ES-I3 (cell line): ENCODE data around the gene EFCAB8.
"Not testable (repeated sequence)": the region's sequence is repeated elsewhere in the genome, so short reads cannot be mapped to it uniquely, and the experiment has no call there.

ENCODE experiments used
- H3K36me3 ChIP-seq: 2 replicates; pipeline ENCODE4 v1.6.1; 2013; ENCODE audit warnings: mild to moderate bottlenecking, low read length, control low read depth, moderate library complexity; ENCODE audit not compliant: insufficient read depth
- H3K4me1 ChIP-seq: 2 replicates; pipeline ENCODE4 v1.6.1; 2013; ENCODE audit warnings: mild to moderate bottlenecking, control low read depth, low read length; ENCODE audit not compliant: insufficient read depth
- H3K9ac ChIP-seq: 2 replicates; pipeline ENCODE4 v1.6.1; 2013; ENCODE audit warnings: low read depth, mild to moderate bottlenecking, low read length, moderate library complexity
- H3K9me3 ChIP-seq: 2 replicates; pipeline ENCODE4 v1.6.1; 2013; ENCODE audit warnings: mild to moderate bottlenecking, low read length, moderate library complexity; ENCODE audit not compliant: control insufficient read depth, insufficient read depth

Gene EFCAB8

GRCh38 chr20:32855387-32855786 lies 3.3 kb upstream of the EFCAB8 start:
- H3K36me3 ChIP-seq = peaks cover 3% of the 10 kb centered on the region
- no peak overlapping the region for H3K9ac ChIP-seq
- H3K9me3 ChIP-seq = no peaks in the 10 kb centered on the region
- peaks cover 20% of the 10 kb centered on the region for H3K4me1 ChIP-seq

- Histone ChIP-seq H3K36me3 (peaks cover 3% of the 10 kb centered on the region), H3K4me1 (peaks cover 20% of the 10 kb centered on the region), H3K9ac (no peak overlapping the region), H3K9me3 (no peaks in the 10 kb centered on the region)
Observed at GRCh38 chr20:32858189-32858588, 534 bp upstream of the EFCAB8 start.

- no peaks in the 10 kb centered on the region for H3K9me3 ChIP-seq
Observed at GRCh38 chr20:32861446-32861845, 2.7 kb downstream of the EFCAB8 start.

GRCh38 chr20:32869562-32869961 lies 10.8 kb downstream of the EFCAB8 start:
- H3K9me3 ChIP-seq = no peaks in the 10 kb centered on the region
- H3K36me3 ChIP-seq = no peaks in the 10 kb centered on the region
- no peaks in the 10 kb centered on the region for H3K4me1 ChIP-seq
- no peak overlapping the region for H3K9ac ChIP-seq

More at GRCh38 chr20:32861446-32861845, 2.7 kb downstream of the EFCAB8 start:
- Histone ChIP-seq H3K36me3 (no peaks in the 10 kb centered on the region; the same call in 1 of the 2 replicates), H3K9ac (no peak overlapping the region), H3K4me1 (peaks cover 20% of the 10 kb centered on the region)

GRCh38 chr20:32870526-32870925 lies 11.8 kb downstream of the EFCAB8 start:
- H3K4me1 ChIP-seq, H3K9ac ChIP-seq, H3K36me3 ChIP-seq, H3K9me3 ChIP-seq: not testable (repeated sequence)

- Histone ChIP-seq H3K4me1 (no peaks in the 10 kb centered on the region), H3K36me3 (no peaks in the 10 kb centered on the region), H3K9me3 (no peaks in the 10 kb centered on the region), H3K9ac (no peak overlapping the region)
Observed at GRCh38 chr20:32870985-32871384, 12.3 kb downstream of the EFCAB8 start.

- Histone ChIP-seq H3K9ac (no peak overlapping the region), H3K36me3 (no peaks in the 10 kb centered on the region), H3K9me3 (no peaks in the 10 kb centered on the region), H3K4me1 (no peaks in the 10 kb centered on the region)
Observed at GRCh38 chr20:32871627-32872160, 13.0 kb downstream of the EFCAB8 start.

GRCh38 chr20:32872266-32872665 lies 13.5 kb downstream of the EFCAB8 start:
- no peaks in the 10 kb centered on the region for H3K36me3 ChIP-seq
- H3K9ac ChIP-seq = no peak overlapping the region
- H3K4me1 ChIP-seq = no peaks in the 10 kb centered on the region
- H3K9me3 ChIP-seq = no peaks in the 10 kb centered on the region

GRCh38 chr20:32875673-32876072 lies 16.9 kb downstream of the EFCAB8 start:
- Histone ChIP-seq H3K9me3 (no peaks in the 10 kb centered on the region), H3K4me1 (no peaks in the 10 kb centered on the region), H3K9ac (no peak overlapping the region), H3K36me3 (no peaks in the 10 kb centered on the region)

GRCh38 chr20:32877507-32877906 lies 18.8 kb downstream of the EFCAB8 start:
- Histone ChIP-seq H3K9ac (no peak overlapping the region), H3K9me3 (no peaks in the 10 kb centered on the region), H3K4me1 (no peaks in the 10 kb centered on the region), H3K36me3 (no peaks in the 10 kb centered on the region)

- no peaks in the 10 kb centered on the region for H3K4me1 ChIP-seq
- no peak overlapping the region for H3K9ac ChIP-seq
- no peaks in the 10 kb centered on the region for H3K9me3 ChIP-seq
- no peaks in the 10 kb centered on the region for H3K36me3 ChIP-seq
Observed at GRCh38 chr20:32878820-32879219, 20.1 kb downstream of the EFCAB8 start.

- Histone ChIP-seq H3K9me3 (no peaks in the 10 kb centered on the region), H3K4me1 (no peaks in the 10 kb centered on the region), H3K36me3 (no peaks in the 10 kb centered on the region)
Observed at GRCh38 chr20:32879538-32879937, 20.8 kb downstream of the EFCAB8 start.

GRCh38 chr20:32880635-32881034 lies 21.9 kb downstream of the EFCAB8 start:
- H3K9ac ChIP-seq = no peak overlapping the region
- H3K9me3 ChIP-seq = no peaks in the 10 kb centered on the region
- no peaks in the 10 kb centered on the region for H3K36me3 ChIP-seq
- H3K4me1 ChIP-seq = no peaks in the 10 kb centered on the region

More at GRCh38 chr20:32879538-32879937, 20.8 kb downstream of the EFCAB8 start:
- H3K9ac ChIP-seq = no peak overlapping the region

- H3K4me1 ChIP-seq = peaks cover 11% of the 10 kb centered on the region; the same call in 1 of the 2 replicates
- no peak overlapping the region for H3K9ac ChIP-seq
- H3K36me3 ChIP-seq = no peaks in the 10 kb centered on the region; the same call in 1 of the 2 replicates
- H3K9me3 ChIP-seq = no peaks in the 10 kb centered on the region
Observed at GRCh38 chr20:32883081-32883480, 24.4 kb downstream of the EFCAB8 start.

GRCh38 chr20:32885185-32885584 lies 26.5 kb downstream of the EFCAB8 start:
- H3K9ac ChIP-seq = no peak overlapping the region
- H3K9me3 ChIP-seq = no peaks in the 10 kb centered on the region
- H3K36me3 ChIP-seq = no peaks in the 10 kb centered on the region; the same call in 1 of the 2 replicates
- peaks cover 11% of the 10 kb centered on the region; the same call in 1 of the 2 replicates for H3K4me1 ChIP-seq
